Natural killer cell treated with Interleukin-12 subunit alpha and Interleukin-12 subunit beta and Interleukin-15 and Interleukin-18, amount 100 ng/mL, for 72 hours (primary cell): ENCODE measurements around the gene SLC29A2. TPM values are rescaled to one million over a fixed set of nuclear protein-coding genes. Genes with fewer than 3 reads are reported as not detected.
A peak's percentile ranks its signal among the peaks of the same experiment; 100 is the strongest.

Source experiments
- ATAC-seq, 2 donors: fragments of 150-1000 bp; cut with Tn5 transposase in 1 of 2; sonication (Bioruptor Pico), chemical (Tn5 transposase) in 1 of 2; 2 replicates each; pipeline ENCODE4 v1.10.0; 2021
- DNase-seq: peaks from one replicate; pipeline ENCODE4 v3.0.0; 2022; ENCODE audit warnings: low spot score
- H3K27ac Mint-ChIP-seq, 2 donors: 1 replicate in 1 of 2; 2 replicates in 1 of 2; pipeline ENCODE4 v1.8.0; 2022; ENCODE audit warnings: mixed read lengths in 2 of 2, mild to moderate bottlenecking in 1 of 2, moderate library complexity in 1 of 2
- H3K27me3 Mint-ChIP-seq, 2 donors: 1 replicate in 1 of 2; 2 replicates in 1 of 2; pipeline ENCODE4 v1.8.0; 2022; ENCODE audit warnings: mixed read lengths in 2 of 2
- H3K36me3 Mint-ChIP-seq: one replicate; pipeline ENCODE4 v1.8.0; 2022; ENCODE audit warnings: mixed read lengths
- H3K4me1 Mint-ChIP-seq, 2 donors: 1 replicate in 1 of 2; 2 replicates in 1 of 2; pipeline ENCODE4 v1.8.0; 2022; ENCODE audit warnings: low read depth in 2 of 2, mixed read lengths in 2 of 2, mild to moderate bottlenecking in 1 of 2
- H3K4me3 Mint-ChIP-seq: one replicate; pipeline ENCODE4 v1.8.0; 2022; ENCODE audit warnings: mixed read lengths
- H3K9me3 Mint-ChIP-seq: 2 replicates; pipeline ENCODE4 v1.8.0; 2022; ENCODE audit warnings: mixed read lengths
- total RNA-seq, 2 donors: library from RNA; stranded (reverse); gene quantifications; one replicate each; pipeline ENCODE4 v1.2.3, GENCODE V29; 2022

The SLC29A2 gene
- total RNA-seq, 2 donors from 2014 or later = 2.4 to 13.6 TPM

DNA sequence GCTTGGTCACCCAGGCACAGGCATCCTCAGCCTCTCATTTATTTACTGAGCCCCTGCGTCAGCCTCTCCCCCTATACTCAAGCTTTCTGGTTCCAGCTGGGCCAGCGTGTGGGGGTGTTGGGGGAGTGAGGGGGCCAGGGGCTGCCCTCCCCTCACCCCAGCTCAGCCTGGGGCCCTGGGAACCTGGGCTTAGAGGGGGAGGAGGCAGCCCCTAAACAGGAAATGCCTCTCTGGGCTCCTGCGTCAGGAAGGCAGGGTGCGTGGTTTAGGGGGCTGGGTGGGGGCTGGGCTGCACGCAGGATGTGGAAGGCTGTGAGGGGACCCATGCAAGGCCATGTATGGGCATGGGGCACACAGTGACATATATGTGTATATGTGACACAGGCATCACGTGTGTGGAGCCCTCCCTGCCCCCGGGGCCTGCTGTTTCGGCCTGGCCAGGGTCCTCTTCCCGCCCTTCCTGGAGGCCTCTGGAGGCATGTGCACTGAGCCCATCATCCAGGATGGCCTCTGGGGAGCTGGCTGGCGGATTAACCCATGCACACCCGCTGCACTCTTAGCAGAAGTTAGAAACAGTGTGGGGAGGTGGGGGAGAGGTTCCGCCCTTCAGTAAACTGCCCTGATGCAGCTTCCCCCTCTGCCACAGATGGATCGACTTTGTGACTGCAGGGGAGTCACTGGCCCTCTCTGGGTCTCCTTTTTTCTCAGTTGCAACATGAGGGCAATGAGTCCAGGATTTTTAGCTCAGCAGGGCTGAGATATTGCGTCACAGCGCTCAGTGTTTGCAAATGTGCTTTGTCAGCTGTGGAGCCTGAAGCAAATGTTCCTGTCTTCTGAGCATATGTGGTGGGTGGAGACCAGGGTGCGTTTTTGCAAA is 53.6 kb downstream of the SLC29A2 start:
- Mint-ChIP-seq H3K9me3 (no peaks in the 10 kb centered on the region), H3K27ac (no peak overlapping the region), H3K27me3 (peaks cover 23 to 29% of the 10 kb centered on the region in 2 donors), H3K4me3 (peak overlapping the region; percentile 25), H3K4me1 (peaks cover 20 to 25% of the 10 kb centered on the region in 2 donors), H3K36me3 (no peaks in the 10 kb centered on the region)
- DNase-seq (peak; percentile 53), ATAC-seq (peak in 1 of 2 donors; percentile 63)

- H3K4me1 Mint-ChIP-seq = peaks cover 20 to 24% of the 10 kb centered on the region in 2 donors
- peaks cover 23 to 27% of the 10 kb centered on the region in 2 donors for H3K27me3 Mint-ChIP-seq
- no peaks in the 10 kb centered on the region for H3K9me3 Mint-ChIP-seq
- H3K36me3 Mint-ChIP-seq = no peaks in the 10 kb centered on the region
- no peak for ATAC-seq
- no peak overlapping the region for H3K27ac Mint-ChIP-seq
- DNase-seq = peak; percentile 47
- H3K4me3 Mint-ChIP-seq = no peak overlapping the region
Measured at GRCh38 chr11:66317322-66317722, 54.2 kb downstream of the SLC29A2 start.

DNA sequence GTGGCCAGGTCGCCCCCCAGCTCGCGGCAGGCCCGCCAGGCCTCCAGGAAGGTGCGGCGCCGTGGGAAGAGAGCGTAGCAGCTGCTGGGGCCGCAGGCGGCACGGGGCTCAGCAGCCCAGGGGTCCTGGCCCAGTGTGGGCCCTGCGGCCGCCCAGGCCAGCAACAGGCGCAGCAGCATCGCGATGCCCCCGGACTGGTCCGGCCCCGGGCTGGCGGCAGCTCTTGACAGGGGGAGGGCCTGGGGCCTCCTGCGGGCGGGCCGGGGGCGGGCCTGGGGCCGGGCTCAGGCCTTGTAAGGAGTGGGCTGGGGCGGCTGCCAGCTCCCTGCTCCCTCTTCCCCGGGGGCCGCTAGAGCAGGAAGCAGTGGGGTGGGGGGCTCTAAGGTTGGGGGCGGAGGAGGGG is 54.7 kb downstream of the SLC29A2 start, which contains the start of gene CD248:
Gene CD248 (minus strand): TSS at position 196 of the 403 bp plus-strand sequence. CDS start 17 bp downstream, at position 179.
- no peaks in the 10 kb centered on the region for H3K36me3 Mint-ChIP-seq
- ATAC-seq = no peak
- peaks cover 22 to 27% of the 10 kb centered on the region in 2 donors for H3K4me1 Mint-ChIP-seq
- peak; percentile 46 for DNase-seq
- no peak within 1 kb of the TSS for H3K4me3 Mint-ChIP-seq
- H3K27ac Mint-ChIP-seq = peak within 1 kb of the TSS; percentile 25 to 67
- H3K9me3 Mint-ChIP-seq = no peaks in the 10 kb centered on the region
- H3K27me3 Mint-ChIP-seq = peaks cover 23 to 26% of the 10 kb centered on the region in 2 donors

GRCh38 chr11:66315921-66316811 is 55.4 kb downstream of the SLC29A2 start:
- Mint-ChIP-seq H3K27me3 (peaks cover 23 to 26% of the 10 kb centered on the region in 2 donors), H3K27ac (peak overlapping the region; percentile 25 to 67), H3K4me3 (no peak overlapping the region), H3K4me1 (peaks cover 25 to 31% of the 10 kb centered on the region in 2 donors), H3K9me3 (no peaks in the 10 kb centered on the region), H3K36me3 (no peaks in the 10 kb centered on the region)
- no peak for ATAC-seq
- DNase-seq = peak; percentile 54

GRCh38 chr11:66315498-66315885 is 56.1 kb downstream of the SLC29A2 start:
- ATAC-seq = no peak
- H3K4me1 Mint-ChIP-seq = peaks cover 25 to 31% of the 10 kb centered on the region in 2 donors
- H3K4me3 Mint-ChIP-seq = peak overlapping the region; percentile 47
- peak overlapping the region; percentile 25 to 67 for H3K27ac Mint-ChIP-seq
- no peaks in the 10 kb centered on the region for H3K9me3 Mint-ChIP-seq
- peaks cover 23 to 26% of the 10 kb centered on the region in 2 donors for H3K27me3 Mint-ChIP-seq
- DNase-seq = peak; percentile 39
- H3K36me3 Mint-ChIP-seq = no peaks in the 10 kb centered on the region

GRCh38 chr11:66314561-66315497 is 56.7 kb downstream of the SLC29A2 start:
- Mint-ChIP-seq H3K36me3 (no peaks in the 10 kb centered on the region), H3K4me1 (peaks cover 25 to 29% of the 10 kb centered on the region in 2 donors), H3K4me3 (peak overlapping the region; percentile 47), H3K27ac (peak overlapping the region; percentile 25 to 67), H3K27me3 (peaks cover 21 to 23% of the 10 kb centered on the region in 2 donors), H3K9me3 (no peaks in the 10 kb centered on the region)
- DNase-seq (peak; percentile 58), ATAC-seq (no peak)

DNA sequence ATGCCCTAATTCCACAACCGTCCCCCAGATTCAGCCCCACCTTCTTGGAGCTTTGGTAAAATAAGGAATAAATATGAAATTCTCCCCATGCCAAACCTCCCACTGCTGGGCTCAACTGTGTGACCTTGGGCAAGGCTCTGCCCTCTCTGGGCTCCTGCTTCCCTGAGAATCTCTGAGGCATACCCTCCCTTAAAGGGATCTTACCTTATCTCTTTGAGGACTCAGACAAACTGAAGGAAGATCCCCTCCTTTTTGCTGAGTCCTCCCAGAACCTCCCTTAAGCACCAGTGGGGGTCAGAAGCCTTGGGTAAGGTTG is 57.4 kb downstream of the SLC29A2 start:
- H3K4me3 Mint-ChIP-seq = peak overlapping the region; percentile 52
- H3K27ac Mint-ChIP-seq = peak overlapping the region in 1 of 2 donors; percentile 43
- ATAC-seq (no peak), DNase-seq (no peak)
- H3K27me3 Mint-ChIP-seq = peaks cover 18 to 19% of the 10 kb centered on the region in 2 donors
- H3K4me1 Mint-ChIP-seq = peaks cover 23 to 30% of the 10 kb centered on the region in 2 donors
- no peaks in the 10 kb centered on the region for H3K36me3 Mint-ChIP-seq
- H3K9me3 Mint-ChIP-seq = no peaks in the 10 kb centered on the region

DNA sequence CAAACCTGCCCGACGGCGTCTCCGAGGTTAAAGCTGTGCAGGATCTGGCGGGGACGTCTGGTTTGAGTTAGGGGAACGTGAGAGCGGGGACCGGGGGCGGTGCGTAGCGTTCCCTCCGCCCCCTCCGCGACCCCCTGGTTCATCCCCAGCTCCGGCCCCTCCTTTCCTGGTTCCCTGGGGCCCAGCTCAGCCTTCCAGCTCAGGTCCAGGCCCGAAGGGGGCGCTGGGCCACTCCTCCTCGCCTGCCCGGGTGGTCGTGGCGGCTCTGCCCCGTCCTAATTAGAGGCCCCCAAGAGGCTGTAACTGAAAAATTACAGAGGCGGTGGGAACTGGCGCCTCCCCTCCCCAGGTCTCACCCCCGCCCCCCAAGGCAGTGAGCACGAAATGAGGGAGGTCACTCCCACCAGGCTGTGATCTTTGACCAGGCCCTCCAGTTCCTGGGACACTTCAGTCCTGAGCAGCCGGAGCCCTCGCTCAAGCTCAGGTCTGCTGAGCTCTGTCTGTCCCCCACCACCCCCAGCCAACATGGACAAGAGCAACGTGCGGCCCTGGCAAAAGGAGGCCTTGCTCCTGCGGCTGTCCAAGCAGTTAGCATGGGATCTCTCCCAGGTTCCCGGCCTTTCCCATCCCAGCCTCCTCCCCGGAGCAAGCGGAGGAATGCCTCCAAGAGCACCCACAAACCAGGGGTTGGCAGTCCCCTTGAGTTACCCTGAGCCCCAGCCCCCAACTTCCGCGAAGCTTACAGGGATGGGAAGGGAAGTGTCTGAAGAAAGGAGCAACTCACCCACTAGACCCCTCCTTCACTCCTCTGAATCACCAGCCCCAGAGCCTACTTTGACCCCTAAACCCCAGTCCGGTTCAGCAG is 58.0 kb downstream of the SLC29A2 start:
- Mint-ChIP-seq H3K9me3 (no peaks in the 10 kb centered on the region), H3K4me1 (peaks cover 17 to 24% of the 10 kb centered on the region in 2 donors), H3K27me3 (peaks cover 12 to 13% of the 10 kb centered on the region in 2 donors), H3K36me3 (no peaks in the 10 kb centered on the region), H3K4me3 (peak overlapping the region; percentile 89), H3K27ac (peak overlapping the region in 1 of 2 donors; percentile 43)
- ATAC-seq (no peak), DNase-seq (peak; percentile 54)

- Mint-ChIP-seq H3K4me1 (peaks cover 16 to 19% of the 10 kb centered on the region in 2 donors), H3K27me3 (peaks cover 10 to 12% of the 10 kb centered on the region in 2 donors), H3K4me3 (peak overlapping the region; percentile 89), H3K36me3 (no peaks in the 10 kb centered on the region), H3K27ac (peak overlapping the region; percentile 74 to 77), H3K9me3 (no peaks in the 10 kb centered on the region)
- peak; percentile 97 for DNase-seq
- ATAC-seq = peak; percentile 87 to 90
Measured at GRCh38 chr11:66312549-66313320, 58.8 kb downstream of the SLC29A2 start.
